GM18868 (cell line): Measurements from ENCODE around the gene CDC14B.
"Not testable (repeated sequence)": the region's sequence is repeated elsewhere in the genome, so short reads cannot be mapped to it uniquely, and the experiment has no call there.

Source experiments
- ATAC-seq: cut with Tn5 transposase; IDR thresholded peaks from one replicate; pipeline ENCODE4 v1.9.1; 2021; ENCODE audit warnings: mild to moderate bottlenecking, moderate library complexity; ENCODE audit not compliant: unreplicated experiment

Gene CDC14B

DNA sequence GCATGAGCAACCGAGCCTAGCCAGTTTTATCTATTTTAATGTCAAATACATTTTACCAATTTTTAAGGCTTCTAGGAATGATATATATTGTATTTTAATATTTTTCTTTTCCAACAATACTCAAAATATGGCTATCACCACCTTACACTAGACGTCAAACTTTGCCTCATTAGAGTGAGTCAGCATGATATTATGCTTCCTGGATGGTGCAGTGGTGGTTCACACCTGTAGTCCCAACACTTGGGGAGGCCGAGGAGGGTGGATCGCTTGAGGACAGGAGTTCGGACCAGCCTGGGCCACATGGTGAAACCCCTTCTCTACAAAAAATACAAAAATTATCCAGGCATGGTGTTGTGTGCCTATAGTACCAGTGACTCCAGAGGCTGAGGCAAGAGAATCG is 7.3 kb upstream of the CDC14B start:
- no peak for ATAC-seq

- ATAC-seq, result no peak
Measured at GRCh38 chr9:96621618-96622017, 2.0 kb upstream of the CDC14B start.

GRCh38 chr9:96620832-96621269 is 1.2 kb upstream of the CDC14B start:
- no peak for ATAC-seq

DNA sequence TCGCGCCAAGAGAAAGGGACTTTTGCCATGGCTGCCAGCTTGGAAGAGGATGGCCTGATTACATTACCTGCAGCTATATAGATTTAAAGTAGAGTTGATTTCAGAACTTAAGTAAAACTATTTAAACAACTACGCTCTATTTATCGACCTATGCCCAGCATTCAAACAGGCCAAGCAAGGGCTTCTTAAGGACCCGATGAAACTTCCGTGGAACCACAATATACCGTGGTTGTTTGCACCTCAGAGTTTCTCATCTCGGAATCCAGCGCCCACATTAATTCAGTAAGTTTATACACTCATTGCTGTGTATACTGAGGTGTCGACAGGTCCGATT is 505 bp upstream of the CDC14B start:
- ATAC-seq, result no peak

DNA sequence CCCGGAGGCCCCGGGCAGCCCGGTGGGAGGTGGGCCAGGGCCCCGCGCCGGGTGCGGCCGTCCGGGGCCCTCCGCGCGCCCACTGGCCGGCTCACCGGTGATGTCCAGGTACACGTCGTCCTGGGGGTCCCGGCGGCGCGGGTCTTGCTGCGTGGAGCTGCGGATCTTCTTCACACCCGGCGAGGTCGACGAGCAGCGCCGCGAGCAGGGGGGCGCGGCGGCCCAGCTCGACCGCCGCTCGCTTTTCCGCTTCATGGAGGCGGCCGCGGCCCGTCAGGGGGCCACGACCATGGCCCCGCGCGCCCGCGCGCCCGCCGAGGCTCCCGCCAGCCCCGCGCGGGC is 548 bp downstream of the CDC14B start:
- no peak for ATAC-seq

DNA sequence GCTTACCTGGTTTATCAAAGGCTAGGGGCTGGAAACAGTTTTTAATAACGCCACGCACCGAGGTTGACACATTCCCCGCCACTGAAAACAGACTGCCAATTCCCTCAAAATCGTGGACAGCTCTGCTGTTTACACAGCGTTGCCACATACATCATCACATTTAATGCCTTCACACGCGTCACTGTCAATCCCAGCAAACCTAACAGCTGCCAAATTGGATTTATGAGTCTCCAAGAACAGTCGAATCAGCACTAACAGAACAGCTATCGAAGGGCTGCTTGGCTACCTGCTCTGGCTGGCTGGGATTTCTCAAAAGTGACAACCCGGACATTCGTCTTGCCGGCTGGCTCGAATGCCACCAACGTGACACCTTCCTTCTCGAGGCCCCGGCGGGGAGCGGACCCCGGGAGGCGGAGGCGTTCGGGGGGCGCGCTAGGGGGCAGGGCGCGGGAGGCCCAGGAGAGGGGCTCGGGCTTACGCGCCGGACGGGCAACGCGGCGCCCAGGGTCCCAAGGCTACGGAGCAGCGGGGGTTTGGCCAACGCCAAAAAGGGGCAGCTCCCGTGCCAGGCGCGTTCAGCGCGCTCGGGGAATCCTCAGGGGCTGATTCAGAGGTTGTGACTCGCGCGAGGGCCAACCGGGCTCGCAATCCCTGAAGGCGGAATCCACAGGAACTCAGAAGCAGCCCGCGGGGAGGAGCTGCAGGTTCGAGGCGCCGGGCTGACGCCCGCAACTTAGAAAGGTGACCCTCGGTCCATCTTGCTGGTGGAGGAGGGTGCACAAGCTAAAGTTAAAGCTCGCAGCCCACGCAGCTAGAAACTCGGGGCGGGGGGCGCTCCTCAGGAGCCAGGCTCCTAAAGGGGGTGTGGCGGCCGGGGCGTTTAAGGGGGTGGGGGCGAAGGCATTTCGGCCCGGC is 1.2 kb downstream of the CDC14B start:
- ATAC-seq, result no peak

GRCh38 chr9:96617439-96618185 is 2.0 kb downstream of the CDC14B start:
- ATAC-seq, result no peak

- no peak for ATAC-seq
Measured at GRCh38 chr9:96616817-96617438, 2.7 kb downstream of the CDC14B start.

DNA sequence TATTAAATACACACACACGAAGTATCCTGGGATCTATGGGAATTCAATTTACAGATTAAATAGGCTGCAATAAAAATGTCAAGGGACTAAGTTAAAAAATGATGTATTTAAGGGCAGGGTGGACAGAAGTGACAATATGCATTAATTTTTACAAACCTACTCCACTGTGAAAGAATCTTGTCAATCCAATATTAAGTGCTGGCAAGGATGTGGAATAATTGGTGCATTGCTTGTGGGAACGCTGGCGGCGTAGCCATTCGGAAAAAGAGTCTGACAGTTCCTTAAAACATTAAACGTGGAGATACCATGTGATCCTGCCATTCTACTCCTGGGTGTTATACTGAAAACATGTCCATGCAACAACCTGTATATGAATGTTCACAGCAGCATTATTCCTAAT is 4.2 kb downstream of the CDC14B start:
- ATAC-seq, result no peak

DNA sequence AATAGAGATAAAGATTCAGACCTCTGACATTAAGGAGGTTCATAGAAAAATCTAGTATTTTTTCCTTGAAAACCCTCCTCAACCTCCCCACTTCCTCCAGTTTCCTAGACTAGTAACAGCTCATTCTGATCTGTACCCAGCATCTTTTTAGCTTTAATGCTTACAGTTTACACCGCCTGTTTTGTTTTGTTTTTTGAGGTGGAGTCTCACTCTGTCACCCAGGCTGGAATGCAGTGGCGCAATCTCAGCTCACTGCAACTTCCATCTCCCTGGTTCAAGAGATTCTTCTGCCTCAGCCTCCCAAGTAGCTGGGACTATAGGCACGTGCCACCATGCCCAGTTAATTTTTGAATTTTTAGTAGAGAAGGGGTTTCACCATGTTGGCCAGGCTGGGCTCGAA is 5.0 kb downstream of the CDC14B start:
- ATAC-seq, result not testable (repeated sequence)

DNA sequence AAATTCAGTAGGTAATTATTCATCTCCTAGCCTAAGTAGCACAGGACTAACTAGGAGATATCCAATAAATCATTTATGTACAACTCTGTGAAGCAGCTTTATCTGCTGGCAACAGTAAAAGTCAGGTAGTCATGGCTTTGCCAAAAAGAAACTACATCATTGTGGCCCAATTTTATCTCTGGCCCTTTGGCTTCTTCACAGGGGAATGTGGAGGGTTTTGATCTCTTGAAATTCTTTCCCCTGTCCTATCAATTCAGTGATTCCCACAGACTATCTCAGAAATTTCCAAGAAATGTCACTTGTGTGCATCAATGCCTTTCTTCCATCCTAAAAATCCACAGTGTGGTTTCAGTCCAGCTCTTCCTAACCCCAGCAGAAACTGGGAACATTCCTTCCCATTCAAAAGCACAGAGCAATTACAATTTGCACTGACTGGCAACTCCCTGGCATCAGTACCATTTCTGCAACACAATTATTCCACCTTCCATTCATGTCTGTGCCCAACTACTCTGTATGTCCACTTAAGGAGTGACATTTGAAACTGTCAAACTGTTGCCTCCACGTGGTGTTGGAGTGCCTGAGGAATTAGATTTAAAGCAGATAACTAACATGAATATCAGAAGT is 6.6 kb downstream of the CDC14B start:
- ATAC-seq, result no peak

GRCh38 chr9:96612105-96612965 is 7.3 kb downstream of the CDC14B start:
- no peak for ATAC-seq

DNA sequence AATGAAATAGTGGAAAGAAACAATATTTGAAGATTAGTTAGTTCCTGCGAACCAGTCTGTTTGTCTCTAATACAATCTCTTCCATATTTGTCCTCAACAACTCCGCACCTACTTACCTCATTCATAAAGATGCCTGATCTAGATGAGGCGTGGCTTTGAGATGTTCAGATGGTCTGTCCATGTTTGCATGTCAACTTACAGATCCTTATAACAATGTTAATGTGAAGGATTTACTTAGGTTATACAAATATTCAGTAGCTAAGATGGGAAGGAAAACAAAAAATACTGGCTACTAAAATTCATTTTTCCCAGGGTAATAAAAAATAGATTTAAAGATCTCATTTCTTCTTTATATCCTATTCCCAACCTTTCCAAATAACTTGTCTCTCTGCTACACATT is 8.3 kb downstream of the CDC14B start:
- no peak for ATAC-seq

DNA sequence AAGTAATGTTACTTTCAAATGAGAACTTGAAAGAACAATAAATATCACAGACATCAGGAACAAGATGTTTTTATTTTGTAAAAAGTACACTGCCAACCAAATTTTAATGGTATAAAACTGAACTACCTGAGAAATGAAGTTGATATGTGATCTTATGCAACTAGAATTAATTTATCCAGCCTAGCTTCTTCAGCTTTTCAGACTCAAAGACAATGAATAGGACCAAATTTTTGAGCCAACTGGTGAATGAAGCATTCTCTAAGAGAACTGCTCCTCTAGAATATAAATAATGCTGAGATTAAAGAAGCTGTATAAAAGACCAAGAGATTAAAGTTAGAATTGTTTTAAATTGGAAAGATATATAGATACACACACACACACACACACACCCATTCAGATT is 9.9 kb downstream of the CDC14B start:
- no peak for ATAC-seq

DNA sequence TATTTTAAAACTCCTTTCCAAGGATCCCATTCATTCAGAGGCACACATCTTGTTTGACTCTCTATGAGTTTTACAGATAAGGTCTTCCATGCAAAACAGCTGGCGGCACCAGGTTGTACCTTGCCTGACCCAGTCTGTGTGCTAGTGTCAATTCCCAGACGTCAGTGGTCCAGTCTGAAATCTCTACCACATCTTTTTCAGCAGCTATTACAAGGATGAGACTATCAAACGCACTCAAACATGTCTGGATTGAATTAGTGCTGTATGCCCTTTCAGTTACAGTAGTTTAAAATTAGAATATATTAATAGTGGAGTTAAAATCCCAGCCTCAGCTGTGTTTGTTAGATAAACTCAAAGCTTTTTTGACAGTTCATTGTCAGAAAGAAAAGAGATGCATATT is 11.7 kb downstream of the CDC14B start:
- ATAC-seq, result no peak

DNA sequence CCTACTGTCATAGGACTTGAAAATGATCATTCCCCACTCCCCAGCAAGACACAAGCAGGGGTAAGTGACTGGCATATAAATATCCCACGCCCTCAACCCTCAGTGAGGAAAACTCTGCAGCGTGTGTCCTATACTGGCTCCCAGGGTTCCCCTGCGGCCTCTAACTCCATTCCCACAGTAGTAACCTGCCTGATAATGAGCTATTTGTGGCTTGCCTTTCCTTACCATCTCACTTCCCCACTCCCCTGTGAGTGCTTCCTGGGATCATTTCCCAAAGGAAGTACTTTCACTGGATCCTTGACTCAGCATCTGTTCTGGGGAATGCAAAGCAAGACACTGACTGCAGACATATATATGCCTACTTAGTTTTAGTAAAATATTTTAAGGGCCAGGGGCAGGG is 14.3 kb downstream of the CDC14B start:
- ATAC-seq, result no peak

DNA sequence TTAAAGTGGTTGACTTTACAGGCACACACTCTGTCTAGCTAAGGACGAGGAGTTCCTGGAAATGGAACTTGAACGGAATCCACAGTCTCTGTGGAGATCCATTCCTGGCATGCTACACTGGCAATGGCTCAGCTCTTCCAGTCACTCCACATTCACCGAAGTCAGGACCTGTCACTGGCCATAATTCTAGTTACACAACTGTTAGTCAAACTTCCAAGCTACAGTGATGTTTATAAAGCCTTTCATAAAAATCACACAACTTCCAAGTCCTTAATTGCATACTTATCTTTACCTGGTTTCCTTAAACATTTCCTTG is 15.7 kb downstream of the CDC14B start:
- no peak for ATAC-seq

DNA sequence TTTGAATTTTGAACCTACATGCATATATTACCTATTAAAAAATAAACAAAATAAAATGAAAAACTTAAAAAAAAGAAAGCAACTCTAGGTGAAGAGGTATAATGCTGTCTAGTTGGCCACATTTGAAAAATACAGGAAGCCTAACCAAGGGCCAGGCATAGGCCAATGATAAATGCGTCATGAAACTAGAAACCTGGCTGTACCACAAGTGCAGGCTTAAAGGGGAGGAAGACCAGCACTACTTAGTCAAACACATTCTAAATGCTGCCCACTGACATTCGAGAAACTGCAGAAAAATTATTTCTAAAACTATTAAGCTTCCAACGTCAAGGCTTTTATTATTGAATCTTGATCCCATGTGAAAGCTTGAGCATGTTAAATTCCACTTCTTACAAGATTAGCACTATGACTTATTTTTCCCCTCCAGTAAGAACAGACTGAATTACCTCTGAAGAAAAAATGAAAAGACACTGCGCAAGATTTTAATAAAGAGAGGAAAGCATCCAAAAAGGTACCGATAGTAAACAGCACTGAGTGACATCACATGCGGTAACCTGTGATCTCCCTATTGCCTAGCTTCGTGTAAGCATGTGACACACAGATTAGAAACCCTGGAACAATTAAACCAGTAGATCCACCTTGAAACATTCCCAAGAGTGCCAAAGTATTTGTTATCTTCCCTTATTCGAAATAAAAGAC is 16.2 kb downstream of the CDC14B start:
- no peak for ATAC-seq

DNA sequence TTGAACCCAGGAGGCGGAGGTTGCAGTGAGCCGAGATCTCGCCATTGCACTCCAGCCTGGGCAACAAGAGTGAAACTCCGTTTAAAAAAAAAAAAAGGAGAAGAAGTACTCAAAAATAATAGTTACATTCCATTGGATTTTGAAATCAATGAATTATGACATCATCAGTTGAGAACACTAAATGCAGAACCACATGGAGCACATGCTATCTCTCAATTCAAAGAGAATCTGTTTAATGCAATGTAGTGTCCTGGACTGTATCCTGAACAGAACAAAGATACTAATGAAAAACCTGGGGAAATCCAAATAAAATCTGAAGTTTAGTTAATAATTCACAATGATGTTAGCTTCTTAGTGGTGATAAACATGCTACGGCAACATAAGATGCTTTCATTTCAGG is 20.3 kb downstream of the CDC14B start:
- ATAC-seq, result no peak

DNA sequence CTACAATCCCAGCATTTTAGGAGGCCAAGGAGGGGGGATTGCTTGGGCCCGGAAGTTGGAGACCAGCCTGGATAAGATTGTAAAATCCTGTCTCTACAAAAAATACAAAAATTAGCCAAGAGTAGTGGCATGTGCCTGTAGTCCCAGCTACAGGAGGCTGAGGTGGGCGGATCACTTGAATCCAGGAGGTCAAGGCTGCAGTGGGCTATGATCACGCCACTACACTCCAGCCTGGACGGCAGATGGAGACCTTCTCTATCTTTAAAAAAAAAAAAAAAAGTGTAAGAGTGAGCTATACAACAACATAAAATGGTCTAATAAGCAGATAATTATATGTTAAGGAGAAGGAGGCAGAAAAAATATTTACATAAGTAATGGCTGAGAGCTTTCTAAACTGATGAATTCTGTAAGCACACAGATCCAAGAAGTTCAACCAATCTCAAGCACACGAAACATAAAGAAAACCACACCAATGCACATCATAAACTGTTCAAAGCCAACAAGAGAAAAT is 23.0 kb downstream of the CDC14B start:
- ATAC-seq, result no peak
